ENCODE measurements around the gene NCR3LG1. TPM values are rescaled to one million over a fixed set of nuclear protein-coding genes. Genes with fewer than 3 reads are reported as not detected.
A peak's percentile ranks its signal among the peaks of the same experiment; 100 is the strongest.

The NCR3LG1 gene
- total and polyA plus RNA-seq, 9 of the 15 experiments (the other 6 are each of a cell fraction or from before 2014, with no cell fraction given) = 4.1 to 39.8 (median 25.1) TPM

DNA sequence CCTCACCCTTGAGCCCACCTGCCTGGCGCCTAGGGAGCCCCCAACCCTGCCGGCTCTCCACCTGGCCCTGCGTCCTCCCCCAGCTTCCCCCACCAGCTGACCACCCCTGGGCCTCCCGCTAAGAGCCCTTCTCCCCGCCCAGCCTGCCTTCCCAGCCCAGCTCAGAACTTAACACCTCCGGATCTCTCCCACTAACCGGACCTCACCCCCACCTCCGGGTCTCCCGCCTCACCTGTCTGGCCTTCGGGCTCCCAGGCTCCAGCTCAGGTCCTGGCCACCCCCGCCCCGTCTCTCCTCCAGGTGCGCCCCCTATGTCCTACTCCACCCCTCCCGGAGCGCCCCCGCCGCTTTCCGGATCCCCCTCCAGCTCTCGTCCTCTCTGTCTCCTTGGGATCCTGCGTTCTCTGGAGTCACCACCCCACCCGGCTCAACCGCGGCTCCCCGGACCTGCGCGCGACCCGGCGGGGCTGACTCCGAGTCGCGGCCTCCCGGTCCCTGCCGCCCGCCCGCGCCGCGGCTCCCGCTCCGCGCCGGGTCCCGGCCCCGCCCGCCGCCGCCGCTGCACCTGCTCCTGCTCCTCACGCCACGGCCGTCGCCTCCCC is 37.1 kb downstream of the NCR3LG1 start, which contains the start of gene KCNJ11:
Gene KCNJ11, minus strand, starts transcription at position 51 of the 602 bp plus-strand sequence. CDS start 568 bp downstream, outside the sequence.
- H3K9ac ChIP-seq (ENCODE audit: insufficient read depth in 1 of 2, low read depth in 2 of 2, low read length in 2 of 2) = peak within 1 kb of the TSS; percentile 50 to 89; a peak in 3 of 4 replicates
- no peaks in the 10 kb centered on the region for H3K36me3 ChIP-seq (ENCODE audit: control insufficient read depth, insufficient read depth, low read length)
- peak within 1 kb of the TSS; percentile 90 for H2AFZ ChIP-seq (ENCODE audit: low read depth, low read length)
- H3K4me2 ChIP-seq (ENCODE audit: insufficient read depth, low read length) = peak within 1 kb of the TSS; percentile 76
- no peak for FAIRE-seq
- peaks cover 5% of the 10 kb centered on the region for H3K9me1 ChIP-seq (ENCODE audit: control insufficient read depth, insufficient read depth, low read length)
- no peak for DNase-seq (ENCODE audit: extremely low read depth in 1 of 4, low spot score in 3 of 4)
- peak within 1 kb of the TSS; percentile 56 for H3K4me3 ChIP-seq
- peaks cover 2 to 36% of the 10 kb centered on the region in 2 experiments; a peak in 3 of 5 replicates for H3K4me1 ChIP-seq (replicated peaks in 1 of 2; ENCODE audit: control insufficient read depth in 2 of 2, insufficient read depth in 2 of 2, low read length in 2 of 2)
- in situ Hi-C loops (cut with MboI) (no loop called here), intact Hi-C loops (cut with micrococcal nuclease) (loop anchor here (1.0 to 5.0 kb wide), 2 partner anchors 91 to 441 kb away; no protein-coding TSS in a partner anchor)
- 5% methylated on average over 26 of the region's 53 CpGs for WGBS (ENCODE audit: insufficient coverage, low coverage, missing lambda C conversion rate)
- H3K79me2 ChIP-seq (ENCODE audit: control insufficient read depth, insufficient read depth, low read length) = no peaks in the 10 kb centered on the region
- no TSS peak for BruUV-seq (replicated peaks)
- peaks cover 0 to 10% of the 10 kb centered on the region in 2 experiments for H3K27me3 ChIP-seq (ENCODE audit: control insufficient read depth in 2 of 2, insufficient read depth in 2 of 2, low read length in 2 of 2)
- H4K20me1 ChIP-seq (replicated peaks; ENCODE audit: control insufficient read depth, insufficient read depth, low read length) = peaks cover 11% of the 10 kb centered on the region
- ATAC-seq = peak; percentile 72
- ChIA-PET POLR2A (interaction anchor here (0.7 kb wide), 1 partner anchor 17 kb away, joined by 3 read pairs; no protein-coding TSS in a partner anchor), CTCF (ENCODE audit: low intra/inter-chr PET ratio) (interaction anchor here (1.7 to 3.0 kb wide), 2 partner anchors 116 to 159 kb away, joined by 3 to 11 read pairs; no protein-coding TSS in a partner anchor)
- H3K27ac ChIP-seq (ENCODE audit: extremely low read depth, low read depth, low read length) = no peak within 1 kb of the TSS
- H3K9me3 ChIP-seq (replicated peaks; ENCODE audit: control insufficient read depth, insufficient read depth, low read depth, low read length) = no peaks in the 10 kb centered on the region
- no peak for TF ChIP-seq FUS (optimal IDR thresholded peaks at IDR 0.05; ENCODE audit: low read depth, low read length)
- TF ChIP-seq TCF3 (CRISPR knock-in tag; IDR thresholded peaks at IDR 0.05) = no peak
- TF ChIP-seq, protein P1, sequence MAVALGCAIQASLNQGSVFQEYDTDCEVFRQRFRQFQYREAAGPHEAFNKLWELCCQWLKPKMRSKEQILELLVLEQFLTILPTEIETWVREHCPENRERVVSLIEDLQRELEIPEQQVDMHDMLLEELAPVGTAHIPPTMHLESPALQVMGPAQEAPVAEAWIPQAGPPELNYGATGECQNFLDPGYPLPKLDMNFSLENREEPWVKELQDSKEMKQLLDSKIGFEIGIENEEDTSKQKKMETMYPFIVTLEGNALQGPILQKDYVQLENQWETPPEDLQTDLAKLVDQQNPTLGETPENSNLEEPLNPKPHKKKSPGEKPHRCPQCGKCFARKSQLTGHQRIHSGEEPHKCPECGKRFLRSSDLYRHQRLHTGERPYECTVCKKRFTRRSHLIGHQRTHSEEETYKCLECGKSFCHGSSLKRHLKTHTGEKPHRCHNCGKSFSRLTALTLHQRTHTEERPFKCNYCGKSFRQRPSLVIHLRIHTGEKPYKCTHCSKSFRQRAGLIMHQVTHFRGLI (CRISPR knock-in tag; IDR thresholded peaks at IDR 0.05) = no peak
- no peak for TF ChIP-seq ARID1B (IDR thresholded peaks at IDR 0.05)
- TF ChIP-seq, protein P2, sequence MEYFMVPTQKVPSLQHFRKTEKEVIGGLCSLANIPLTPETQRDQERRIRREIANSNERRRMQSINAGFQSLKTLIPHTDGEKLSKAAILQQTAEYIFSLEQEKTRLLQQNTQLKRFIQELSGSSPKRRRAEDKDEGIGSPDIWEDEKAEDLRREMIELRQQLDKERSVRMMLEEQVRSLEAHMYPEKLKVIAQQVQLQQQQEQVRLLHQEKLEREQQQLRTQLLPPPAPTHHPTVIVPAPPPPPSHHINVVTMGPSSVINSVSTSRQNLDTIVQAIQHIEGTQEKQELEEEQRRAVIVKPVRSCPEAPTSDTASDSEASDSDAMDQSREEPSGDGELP (CRISPR knock-in tag; IDR thresholded peaks at IDR 0.05; ENCODE audit: borderline replicate concordance) = peak; percentile 47; the same call in 1 of the 2 replicates
- TF ChIP-seq, protein P3, sequence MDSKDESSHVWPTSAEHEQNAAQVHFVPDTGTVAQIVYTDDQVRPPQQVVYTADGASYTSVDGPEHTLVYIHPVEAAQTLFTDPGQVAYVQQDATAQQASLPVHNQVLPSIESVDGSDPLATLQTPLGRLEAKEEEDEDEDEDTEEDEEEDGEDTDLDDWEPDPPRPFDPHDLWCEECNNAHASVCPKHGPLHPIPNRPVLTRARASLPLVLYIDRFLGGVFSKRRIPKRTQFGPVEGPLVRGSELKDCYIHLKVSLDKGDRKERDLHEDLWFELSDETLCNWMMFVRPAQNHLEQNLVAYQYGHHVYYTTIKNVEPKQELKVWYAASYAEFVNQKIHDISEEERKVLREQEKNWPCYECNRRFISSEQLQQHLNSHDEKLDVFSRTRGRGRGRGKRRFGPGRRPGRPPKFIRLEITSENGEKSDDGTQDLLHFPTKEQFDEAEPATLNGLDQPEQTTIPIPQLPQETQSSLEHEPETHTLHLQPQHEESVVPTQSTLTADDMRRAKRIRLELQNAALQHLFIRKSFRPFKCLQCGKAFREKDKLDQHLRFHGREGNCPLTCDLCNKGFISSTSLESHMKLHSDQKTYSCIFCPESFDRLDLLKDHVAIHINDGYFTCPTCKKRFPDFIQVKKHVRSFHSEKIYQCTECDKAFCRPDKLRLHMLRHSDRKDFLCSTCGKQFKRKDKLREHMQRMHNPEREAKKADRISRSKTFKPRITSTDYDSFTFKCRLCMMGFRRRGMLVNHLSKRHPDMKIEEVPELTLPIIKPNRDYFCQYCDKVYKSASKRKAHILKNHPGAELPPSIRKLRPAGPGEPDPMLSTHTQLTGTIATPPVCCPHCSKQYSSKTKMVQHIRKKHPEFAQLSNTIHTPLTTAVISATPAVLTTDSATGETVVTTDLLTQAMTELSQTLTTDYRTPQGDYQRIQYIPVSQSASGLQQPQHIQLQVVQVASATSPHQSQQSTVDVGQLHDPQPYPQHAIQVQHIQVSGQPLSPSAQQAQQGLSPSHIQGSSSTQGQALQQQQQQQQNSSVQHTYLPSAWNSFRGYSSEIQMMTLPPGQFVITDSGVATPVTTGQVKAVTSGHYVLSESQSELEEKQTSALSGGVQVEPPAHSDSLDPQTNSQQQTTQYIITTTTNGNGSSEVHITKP (IDR thresholded peaks at IDR 0.05; ENCODE audit: partially characterized antibody) = no peak
- TF ChIP-seq, protein P4, sequence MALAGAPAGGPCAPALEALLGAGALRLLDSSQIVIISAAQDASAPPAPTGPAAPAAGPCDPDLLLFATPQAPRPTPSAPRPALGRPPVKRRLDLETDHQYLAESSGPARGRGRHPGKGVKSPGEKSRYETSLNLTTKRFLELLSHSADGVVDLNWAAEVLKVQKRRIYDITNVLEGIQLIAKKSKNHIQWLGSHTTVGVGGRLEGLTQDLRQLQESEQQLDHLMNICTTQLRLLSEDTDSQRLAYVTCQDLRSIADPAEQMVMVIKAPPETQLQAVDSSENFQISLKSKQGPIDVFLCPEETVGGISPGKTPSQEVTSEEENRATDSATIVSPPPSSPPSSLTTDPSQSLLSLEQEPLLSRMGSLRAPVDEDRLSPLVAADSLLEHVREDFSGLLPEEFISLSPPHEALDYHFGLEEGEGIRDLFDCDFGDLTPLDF (CRISPR knock-in tag; IDR thresholded peaks at IDR 0.05) = no peak
- no peak for TF ChIP-seq ARHGAP35 (IDR thresholded peaks at IDR 0.05; ENCODE audit: partially characterized antibody)
- no peak for TF ChIP-seq GTF2F1 (IDR thresholded peaks at IDR 0.05; ENCODE audit: low read depth, low read length)
- no peak for TF ChIP-seq MCM2 (IDR thresholded peaks at IDR 0.05; ENCODE audit: low read depth)
- TF ChIP-seq, protein P5, sequence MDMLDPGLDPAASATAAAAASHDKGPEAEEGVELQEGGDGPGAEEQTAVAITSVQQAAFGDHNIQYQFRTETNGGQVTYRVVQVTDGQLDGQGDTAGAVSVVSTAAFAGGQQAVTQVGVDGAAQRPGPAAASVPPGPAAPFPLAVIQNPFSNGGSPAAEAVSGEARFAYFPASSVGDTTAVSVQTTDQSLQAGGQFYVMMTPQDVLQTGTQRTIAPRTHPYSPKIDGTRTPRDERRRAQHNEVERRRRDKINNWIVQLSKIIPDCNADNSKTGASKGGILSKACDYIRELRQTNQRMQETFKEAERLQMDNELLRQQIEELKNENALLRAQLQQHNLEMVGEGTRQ (CRISPR knock-in tag; IDR thresholded peaks at IDR 0.05) = no peak
- TF ChIP-seq ZNF174 (CRISPR knock-in tag; IDR thresholded peaks at IDR 0.05) = no peak
- no peak for TF ChIP-seq SIN3A (IDR thresholded peaks at IDR 0.05; ENCODE audit: borderline replicate concordance in 2 of 2, control insufficient read depth in 1 of 2, low read depth in 2 of 2, low read length in 2 of 2)

Data from K562 (cell line).